A549 (cell line): Measurements from ENCODE around the gene GUCA1A. TPM values are rescaled to one million over a fixed set of nuclear protein-coding genes. Genes with fewer than 3 reads are reported as not detected.

ENCODE experiments used
- ATAC-seq, 2 experiments: fragments of 200-7000 bp in 1 of 2; fragments of >200 bp in 1 of 2; cut with Nextera tagmentation in 1 of 2; cut with Tn5 transposase in 1 of 2; 3 replicates each; pipeline versions ENCODE4 v1.8.0 to v1.9.1; 2018 to 2020; ENCODE audit warnings: mild to moderate bottlenecking in 1 of 2, moderate library complexity in 1 of 2
- CTCF ChIA-PET: fragments of 300-600 bp; sonication (Branson Sonifier 250); formaldehyde crosslinking; extraction: SDS; loops from one replicate; lab custom pipeline; 2021; ENCODE audit warnings: antibody characterized with exemption, inconsistent platforms; lab: Yijun Ruan, JAX
- POLR2A ChIA-PET: fragments of 350-600 bp; formaldehyde crosslinking; extraction: SDS; loops from one replicate; lab custom pipeline; 2021; ENCODE audit warnings: antibody characterized with exemption, inconsistent platforms; lab: Yijun Ruan, JAX
- DNase-seq, 2 experiments: peaks; one replicate each; pipeline versions ENCODE4 v3.0.0 to v3.0.0-alpha.2; 2011 to 2016; ENCODE audit warnings: low read depth in 1 of 2, low spot score in 1 of 2
- FAIRE-seq: peaks from 2 replicates; lab custom pipeline; 2011; peaks lifted over from hg19 to GRCh38; lab: Jason Lieb, UNC
- H3K27ac ChIP-seq, 2 experiments: fragments of >200 bp; sonication (Bioruptor Twin); formaldehyde crosslinking; 3 replicates each; pipeline ENCODE4 v1.5.1; 2016 to 2017
- H3K4me1 ChIP-seq: fragments of >200 bp; sonication (Bioruptor Twin); formaldehyde crosslinking; 3 replicates; pipeline ENCODE4 v1.6.1; 2016
- H3K4me2 ChIP-seq: fragments of >200 bp; sonication (Bioruptor Twin); formaldehyde crosslinking; 3 replicates; pipeline ENCODE4 v1.6.1; 2016
- H3K4me3 ChIP-seq: fragments of >200 bp; sonication (Bioruptor Twin); formaldehyde crosslinking; 3 replicates; pipeline ENCODE4 v1.5.1; 2016
- H3K9me3 ChIP-seq: fragments of >200 bp; sonication (Bioruptor Twin); formaldehyde crosslinking; 3 replicates; pipeline ENCODE4 v1.6.1; 2016
- BHLHE40 ChIP-seq: IDR thresholded peaks from 2 replicates; pipeline ENCODE4 v1.6.1; 2012; ENCODE audit warnings: low read depth, low read length, inconsistent platforms
- CBX8 ChIP-seq: fragments of 200-600 bp; sonication (generic); IDR thresholded peaks from 2 replicates; pipeline ENCODE4 v1.6.1; 2016
- CHD2 ChIP-seq: fragments of 150-350 bp; IDR thresholded peaks from 2 replicates; pipeline ENCODE4 v1.6.1; 2014; ENCODE audit warnings: low read length; ENCODE audit not compliant: partially characterized antibody
- CHD4 ChIP-seq: fragments of 200-600 bp; sonication (generic); IDR thresholded peaks from 2 replicates; pipeline ENCODE4 v1.6.1; 2016; ENCODE audit warnings: antibody characterized with exemption, mild to moderate bottlenecking, borderline replicate concordance
- FOSB ChIP-seq: fragments of 250-450 bp; sonication (Bioruptor Pico); IDR thresholded peaks from 2 replicates; pipeline ENCODE4 v1.5.0; 2020; ENCODE audit warnings: mild to moderate bottlenecking, moderate library complexity
- GATA3 ChIP-seq: IDR thresholded peaks from 2 replicates; pipeline ENCODE4 v1.6.1; 2012; ENCODE audit warnings: borderline replicate concordance
- HDAC2 ChIP-seq: fragments of 200-600 bp; sonication (generic); IDR thresholded peaks from 2 replicates; pipeline ENCODE4 v1.6.1; 2016
- HES2 ChIP-seq: fragments of >200 bp; sonication (Bioruptor Twin); formaldehyde crosslinking; IDR thresholded peaks from 2 replicates; pipeline ENCODE4 v1.6.1; 2016
- HEYL ChIP-seq: fragments of 250-450 bp; sonication (Bioruptor Pico); IDR thresholded peaks from 2 replicates; pipeline ENCODE4 v1.8.0; 2021; ENCODE audit warnings: mild to moderate bottlenecking, moderate library complexity
- HOXA7 ChIP-seq: fragments of 250-450 bp; sonication (Bioruptor Pico); IDR thresholded peaks from 2 replicates; pipeline ENCODE4 v1.5.0; 2020; ENCODE audit warnings: mild to moderate bottlenecking, moderate library complexity
- HOXB5 ChIP-seq: fragments of 250-450 bp; sonication (Bioruptor Pico); IDR thresholded peaks from 2 replicates; pipeline ENCODE4 v1.5.0; 2020; ENCODE audit warnings: mild to moderate bottlenecking, moderate library complexity
- KDM1A ChIP-seq: fragments of 200-600 bp; sonication (generic); IDR thresholded peaks from 2 replicates; pipeline ENCODE4 v1.6.1; 2016; ENCODE audit warnings: low read depth, mild to moderate bottlenecking
- PBX3 ChIP-seq: IDR thresholded peaks from 2 replicates; pipeline ENCODE4 v1.6.1; 2012
- POLR2A ChIP-seq: IDR thresholded peaks from 2 replicates; pipeline ENCODE4 v1.6.1; 2012; ENCODE audit warnings: mild to moderate bottlenecking, low read length
- POLR2AphosphoS2 ChIP-seq: conservative IDR thresholded peaks from 2 replicates; pipeline ENCODE4 v1.6.1; 2012; ENCODE audit warnings: low read length, improper control_type of control experiment, inconsistent platforms
- RAD21 ChIP-seq, 2 experiments: fragments of >200 bp in 1 of 2; sonication (Bioruptor Twin) in 1 of 2; formaldehyde crosslinking in 1 of 2; IDR thresholded peaks in 1 of 2; conservative IDR thresholded peaks in 1 of 2; 2 replicates in 1 of 2; 3 replicates in 1 of 2; pipeline ENCODE4 v1.6.1; 2012 to 2018; ENCODE audit warnings: inconsistent platforms in 1 of 2
- RARB ChIP-seq: fragments of 250-450 bp; sonication (Bioruptor Pico); IDR thresholded peaks from 2 replicates; pipeline ENCODE4 v1.8.0; 2021; ENCODE audit warnings: mild to moderate bottlenecking, moderate library complexity
- RCOR1 ChIP-seq: fragments of 150-350 bp; IDR thresholded peaks from 2 replicates; pipeline ENCODE4 v1.6.1; 2014; ENCODE audit warnings: antibody characterized with exemption, low read length, low read depth
- REST ChIP-seq: fragments of 200-600 bp; sonication (generic); IDR thresholded peaks from 2 replicates; pipeline ENCODE4 v1.6.1; 2016; ENCODE audit warnings: antibody characterized with exemption, mild to moderate bottlenecking, moderate library complexity
- RFX5 ChIP-seq: fragments of 450-650 bp; IDR thresholded peaks from 2 replicates; pipeline ENCODE4 v1.7.1; 2014; ENCODE audit warnings: antibody characterized with exemption, mild to moderate bottlenecking, moderate library complexity
- RNF2 ChIP-seq: fragments of 200-600 bp; sonication (generic); IDR thresholded peaks from 2 replicates; pipeline ENCODE4 v1.6.1; 2016; ENCODE audit warnings: low read depth, mild to moderate bottlenecking, antibody characterized with exemption, moderate library complexity, borderline replicate concordance
- SREBF2 ChIP-seq: fragments of 450-650 bp; IDR thresholded peaks from 2 replicates; pipeline ENCODE4 v1.6.1; 2014; ENCODE audit warnings: mild to moderate bottlenecking, moderate library complexity
- USF2 ChIP-seq: fragments of 450-650 bp; IDR thresholded peaks from 2 replicates; pipeline ENCODE4 v1.6.1; 2014; ENCODE audit warnings: antibody characterized with exemption
- WGBS: methylation state at CpG from one replicate; pipeline ENCODE4 v1.1.6; 2017; ENCODE audit errors: missing lambda C conversion rate; 5-methylcytosine and 5-hydroxymethylcytosine counted together
- polyA plus RNA-seq, 4 experiments: library from polyadenylated mRNA; depleted of rRNA in 3 of 4; stranded (reverse); fragments of >200 nt; fragmentation: RNase III in 1 of 4; extraction: RNeasy Plus Mini Kit Qiagen cat#74134 plus additional on column Dnase treatment in 1 of 4; gene quantifications; 2 replicates in 3 of 4; 3 replicates in 1 of 4; pipeline ENCODE4 v1.2.3, GENCODE V29; 2011 to 2017

GUCA1A gene
- polyA plus RNA-seq, 2 of the 4 experiments (the other 2 are of a cell fraction): not detected

- Histone ChIP-seq H3K4me3 (no peak overlapping the region), H3K4me2 (no peak overlapping the region), H3K4me1 (no peaks in the 10 kb centered on the region), H3K27ac (no peak overlapping the region), H3K9me3 (no peaks in the 10 kb centered on the region)
- 44% methylated on average over 2 of the region's 4 CpGs for WGBS
- POLR2A ChIA-PET: no interaction called here
- DNase-seq (no peak), ATAC-seq (no peak), FAIRE-seq (no peak)
- CTCF ChIA-PET: interaction anchor here (0.5 to 1.5 kb wide), 3 partner anchors 12 to 83 kb away, joined by 3 to 4 read pairs (median 3); no protein-coding TSS in a partner anchor
- TF ChIP-seq HOXB5 (CRISPR knock-in tag) (no peak), RCOR1 (no peak), RFX5 (no peak), SREBF2 (no peak), KDM1A (no peak), HOXA7 (CRISPR knock-in tag) (no peak), HDAC2 (no peak), HEYL (CRISPR knock-in tag) (no peak), HES2 (no peak), PBX3 (no peak), POLR2AphosphoS2 (no peak), RARB (no peak), FOSB (CRISPR knock-in tag) (no peak), GATA3 (no peak), USF2 (no peak), POLR2A (no peak), CHD4 (no peak)
Measured at GRCh38 chr6:42159431-42160024, 13.6 kb upstream of the GUCA1A start.

- no peak for TF ChIP-seq PBX3
- TF ChIP-seq CBX8: no peak
- TF ChIP-seq CHD4: no peak
- TF ChIP-seq RAD21 (conservative IDR thresholded peaks at IDR 0.05 in 1 of 2, IDR thresholded peaks at IDR 0.05 in 1 of 2): no peak
- TF ChIP-seq POLR2A: no peak
- no peak for TF ChIP-seq HOXB5 (CRISPR knock-in tag)
- TF ChIP-seq BHLHE40: no peak
- TF ChIP-seq HEYL (CRISPR knock-in tag): no peak
- no peak for TF ChIP-seq GATA3
- TF ChIP-seq HOXA7 (CRISPR knock-in tag): no peak
- TF ChIP-seq RNF2: no peak
- no peak for TF ChIP-seq RARB
- no peak for TF ChIP-seq CHD2
- TF ChIP-seq REST: no peak
- ChIA-PET POLR2A (no interaction called here), CTCF (interaction anchor here (1.5 to 13.1 kb wide), 4 partner anchors 50 to 81 kb away, joined by 3 to 172 read pairs (median 4); no protein-coding TSS in a partner anchor)
- H3K9me3 ChIP-seq: no peaks in the 10 kb centered on the region
- H3K4me2 ChIP-seq: no peak overlapping the region
- no peak for FAIRE-seq
- DNase-seq: no peak
- no peak for ATAC-seq
- 89% methylated on average over 7 of the region's 7 CpGs for WGBS
- H3K4me3 ChIP-seq: no peak overlapping the region
- no peak overlapping the region; a peak in 1 of 6 replicates for H3K27ac ChIP-seq
- H3K4me1 ChIP-seq: peaks cover 5% of the 10 kb centered on the region; the same call in 2 of the 3 replicates
Measured at GRCh38 chr6:42162384-42162783, 10.8 kb upstream of the GUCA1A start.
